Astrocyte (in vitro differentiated cells and primary cell): ENCODE data around the gene IQGAP2. TPM values are rescaled to one million over a fixed set of nuclear protein-coding genes. Genes with fewer than 3 reads are reported as not detected.

Experiments
- DNase-seq: peaks from one replicate; pipeline ENCODE4 v3.0.0-alpha.2; 2010; ENCODE audit warnings: low read depth
- FAIRE-seq: peaks from 2 replicates; lab custom pipeline; 2011; peaks lifted over from hg19 to GRCh38; lab: Jason Lieb, UNC
- H2AFZ ChIP-seq: 2 replicates; pipeline ENCODE4 v1.6.0; 2012; ENCODE audit warnings: low read depth, low read length, inconsistent platforms
- H3K27ac ChIP-seq: 2 replicates; pipeline ENCODE4 v1.5.1; 2011; ENCODE audit warnings: low read depth, low read length, inconsistent platforms
- H3K27me3 ChIP-seq: 2 replicates; pipeline ENCODE4 v1.6.0; 2011; ENCODE audit warnings: low read length, inconsistent platforms; ENCODE audit not compliant: insufficient read depth
- H3K36me3 ChIP-seq: 2 replicates; pipeline ENCODE4 v1.5.1; 2011; ENCODE audit warnings: low read length, inconsistent platforms; ENCODE audit not compliant: insufficient read depth
- H3K4me1 ChIP-seq: 2 replicates; pipeline ENCODE4 v1.5.1; 2011; ENCODE audit warnings: low read length, inconsistent platforms; ENCODE audit not compliant: insufficient read depth
- H3K4me2 ChIP-seq: 2 replicates; pipeline ENCODE4 v1.6.0; 2012; ENCODE audit warnings: low read length, inconsistent platforms
- H3K4me3 ChIP-seq: 2 replicates; pipeline ENCODE4 v1.5.1; 2011; ENCODE audit warnings: low read depth, mild to moderate bottlenecking, low read length, inconsistent platforms; ENCODE audit not compliant: insufficient read depth
- H3K79me2 ChIP-seq: 2 replicates; pipeline ENCODE4 v1.6.0; 2012; ENCODE audit warnings: mild to moderate bottlenecking, low read length, inconsistent platforms; ENCODE audit not compliant: insufficient read depth
- H3K9ac ChIP-seq: 2 replicates; pipeline ENCODE4 v1.6.0; 2012; ENCODE audit warnings: mild to moderate bottlenecking, low read length, inconsistent platforms
- H3K9me3 ChIP-seq: 2 replicates; pipeline ENCODE4 v1.5.1; 2012; ENCODE audit warnings: low read depth, mild to moderate bottlenecking, low read length, inconsistent platforms; ENCODE audit not compliant: insufficient read depth
- H4K20me1 ChIP-seq: 2 replicates; pipeline ENCODE4 v1.6.0; 2012; ENCODE audit warnings: low read length, inconsistent platforms; ENCODE audit not compliant: insufficient read depth
- H3K27ac Mint-ChIP-seq: one replicate; pipeline ENCODE4 v1.8.0; 2021; ENCODE audit warnings: mild to moderate bottlenecking, mixed read lengths; ENCODE audit not compliant: unreplicated experiment
- H3K27me3 Mint-ChIP-seq: one replicate; pipeline ENCODE4 v1.8.0; 2021; ENCODE audit warnings: low read depth, mixed read lengths; ENCODE audit not compliant: unreplicated experiment
- H3K36me3 Mint-ChIP-seq: one replicate; pipeline ENCODE4 v1.8.0; 2021; ENCODE audit warnings: low read depth, mixed read lengths; ENCODE audit not compliant: unreplicated experiment
- H3K4me1 Mint-ChIP-seq: one replicate; pipeline ENCODE4 v1.8.0; 2021; ENCODE audit warnings: low read depth, mixed read lengths; ENCODE audit not compliant: unreplicated experiment
- H3K4me3 Mint-ChIP-seq: one replicate; pipeline ENCODE4 v1.8.0; 2021; ENCODE audit warnings: mild to moderate bottlenecking, moderate library complexity, mixed read lengths; ENCODE audit not compliant: unreplicated experiment
- H3K9me3 Mint-ChIP-seq: one replicate; pipeline ENCODE4 v1.8.0; 2021; ENCODE audit warnings: mild to moderate bottlenecking, mixed read lengths; ENCODE audit not compliant: unreplicated experiment
- CTCF ChIP-seq: IDR thresholded peaks from 2 replicates; pipeline ENCODE4 v1.5.1; 2011; ENCODE audit warnings: low read depth, mild to moderate bottlenecking, inconsistent platforms, low read length, moderate library complexity; ENCODE audit not compliant: insufficient read depth
- EZH2 ChIP-seq: IDR thresholded peaks from 2 replicates; pipeline ENCODE4 v1.6.1; 2012; ENCODE audit warnings: mild to moderate bottlenecking, low read length, inconsistent platforms; ENCODE audit not compliant: insufficient read depth
- total RNA-seq: library from RNA; stranded (reverse); gene quantifications from 2 replicates; pipeline ENCODE4 v1.2.1, GENCODE V29; 2021

The IQGAP2 gene
- total RNA-seq, 1 donor from 2014 or later = 2.9 TPM

DNA sequence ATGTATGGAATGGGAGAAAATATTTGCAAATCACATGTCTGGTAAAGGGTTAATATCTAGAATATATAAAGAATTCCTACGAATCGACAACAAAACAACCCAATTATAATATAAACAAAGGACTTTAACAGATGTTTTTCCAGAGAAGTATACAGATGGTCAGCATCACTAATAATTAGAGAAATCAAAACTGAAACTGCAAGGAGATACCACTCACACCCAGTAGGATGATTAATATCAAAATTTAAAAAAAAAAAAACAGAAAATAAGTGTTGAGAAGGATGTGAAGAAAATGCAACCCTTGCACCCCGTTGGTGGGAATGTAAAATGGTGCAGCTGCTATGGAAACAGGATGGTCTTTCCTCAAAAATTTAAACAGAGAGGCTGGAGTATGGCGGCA is 278.2 kb downstream of the IQGAP2 start:
- Mint-ChIP-seq H3K36me3 (peaks cover 2% of the 10 kb centered on the region), H3K27ac (no peak overlapping the region), H3K9me3 (peaks cover 2% of the 10 kb centered on the region), H3K4me3 (no peak overlapping the region), H3K27me3 (no peaks in the 10 kb centered on the region), H3K4me1 (peaks cover 23% of the 10 kb centered on the region)
- Histone ChIP-seq H3K27ac (no peak overlapping the region), H2AFZ (no peak overlapping the region), H3K79me2 (no peaks in the 10 kb centered on the region), H3K27me3 (no peaks in the 10 kb centered on the region), H4K20me1 (no peaks in the 10 kb centered on the region), H3K4me3 (no peak overlapping the region), H3K9me3 (no peaks in the 10 kb centered on the region), H3K4me2 (no peak overlapping the region), H3K36me3 (no peaks in the 10 kb centered on the region), H3K4me1 (no peaks in the 10 kb centered on the region), H3K9ac (no peak overlapping the region)
- no peak for TF ChIP-seq CTCF
- TF ChIP-seq EZH2 = no peak
- no peak for DNase-seq
- peak; percentile 37 for FAIRE-seq

DNA sequence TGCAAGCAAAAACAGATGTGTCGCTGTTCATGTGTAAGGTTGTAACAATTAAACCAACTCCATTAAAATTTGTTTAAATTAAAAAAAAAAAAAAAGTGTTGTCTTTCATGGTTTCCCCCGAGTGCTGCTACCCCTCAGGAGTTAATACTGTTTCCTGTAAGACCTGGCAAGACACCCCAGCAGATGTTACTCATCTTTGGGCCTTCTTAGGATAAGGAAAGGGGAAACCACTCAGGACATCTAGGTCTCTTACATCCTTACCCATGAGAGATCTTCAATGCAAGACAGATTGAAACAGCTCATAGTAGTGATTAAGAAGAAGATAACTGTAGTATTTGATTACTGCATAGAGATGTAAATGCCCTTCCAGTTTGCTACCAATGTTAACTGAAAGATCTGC is 279.3 kb downstream of the IQGAP2 start:
- no peak overlapping the region for H3K4me3 ChIP-seq

More for the DNA sequence above, 279.3 kb downstream of the IQGAP2 start:
- Histone ChIP-seq H3K27me3 (no peaks in the 10 kb centered on the region), H4K20me1 (no peaks in the 10 kb centered on the region), H3K9me3 (no peaks in the 10 kb centered on the region), H2AFZ (no peak overlapping the region), H3K36me3 (no peaks in the 10 kb centered on the region), H3K4me2 (no peak overlapping the region), H3K4me1 (no peaks in the 10 kb centered on the region), H3K9ac (no peak overlapping the region), H3K27ac (no peak overlapping the region), H3K79me2 (no peaks in the 10 kb centered on the region)
- Mint-ChIP-seq H3K36me3 (peaks cover 2% of the 10 kb centered on the region), H3K4me3 (no peak overlapping the region), H3K27me3 (no peaks in the 10 kb centered on the region), H3K4me1 (peaks cover 23% of the 10 kb centered on the region), H3K9me3 (peaks cover 8% of the 10 kb centered on the region), H3K27ac (no peak overlapping the region)
- DNase-seq = no peak
- no peak for FAIRE-seq
- no peak for TF ChIP-seq EZH2
- TF ChIP-seq CTCF = no peak
